H1 (cell line): ENCODE measurements around the gene KREMEN1. TPM values are rescaled to one million over a fixed set of nuclear protein-coding genes. Genes with fewer than 3 reads are reported as not detected.

Experiments used
- CTCF ChIA-PET: fragments of 300-600 bp; sonication (Branson Sonifier 250); formaldehyde crosslinking; loops from one replicate; lab custom pipeline; 2021; ENCODE audit not compliant: partially characterized antibody; lab: Charles Lee
- POLR2A ChIA-PET: fragments of 300-600 bp; sonication (Branson Sonifier 250); formaldehyde crosslinking; loops from one replicate; lab custom pipeline; 2021; ENCODE audit warnings: inconsistent platforms; ENCODE audit not compliant: partially characterized antibody; lab: Charles Lee
- DNase-seq, 2 experiments: peaks; one replicate each; pipeline versions ENCODE4 v3.0.0 to v3.0.0-alpha.2; 2010 to 2022; ENCODE audit warnings: low spot score in 2 of 2, low read depth in 1 of 2, mixed read lengths in 1 of 2
- FAIRE-seq: peaks from 2 replicates; lab custom pipeline; 2011; peaks lifted over from hg19 to GRCh38; lab: Jason Lieb, UNC
- H2AFZ ChIP-seq: 2 replicates; pipeline ENCODE4 v1.8.1; 2012; ENCODE audit warnings: low read length, inconsistent platforms
- H2AK5ac ChIP-seq: 2 replicates; pipeline ENCODE4 v1.6.1; 2013; ENCODE audit warnings: low read depth, low read length
- H2BK120ac ChIP-seq: replicated peaks from 2 replicates; pipeline ENCODE3; 2013; ENCODE audit warnings: low read depth, low read length, inconsistent platforms
- H2BK12ac ChIP-seq: 2 replicates; pipeline ENCODE4 v1.6.1; 2013; ENCODE audit warnings: low read depth, low read length
- H2BK15ac ChIP-seq: 2 replicates; pipeline ENCODE4 v1.6.1; 2013; ENCODE audit warnings: low read length
- H2BK20ac ChIP-seq: 2 replicates; pipeline ENCODE4 v1.6.1; 2013; ENCODE audit warnings: low read length
- H2BK5ac ChIP-seq: 2 replicates; pipeline ENCODE4 v1.6.1; 2013; ENCODE audit warnings: low read depth, low read length
- H3K14ac ChIP-seq: 2 replicates; pipeline ENCODE4 v1.6.1; 2013; ENCODE audit warnings: inconsistent platforms; ENCODE audit not compliant: insufficient read length
- H3K18ac ChIP-seq: 2 replicates; pipeline ENCODE4 v1.6.1; 2013; ENCODE audit warnings: low read length; ENCODE audit errors: extremely low read depth
- H3K23ac ChIP-seq: 2 replicates; pipeline ENCODE4 v1.6.1; 2013; ENCODE audit warnings: inconsistent platforms; ENCODE audit not compliant: insufficient read length
- H3K23me2 ChIP-seq: 2 replicates; pipeline ENCODE4 v1.6.1; 2013; ENCODE audit warnings: low read depth, low read length
- H3K27ac ChIP-seq: 2 replicates; pipeline ENCODE4 v1.6.1; 2011; ENCODE audit warnings: low read depth, low read length, inconsistent platforms
- H3K27me3 ChIP-seq, 4 experiments: replicated peaks in 1 of 4; 1 replicate in 1 of 4; 2 replicates in 3 of 4; pipeline versions ENCODE4 v1.6.1 to v1.8.1; 2011 to 2013; ENCODE audit warnings: low read length in 3 of 4, mild to moderate bottlenecking in 3 of 4, inconsistent platforms in 2 of 4, mixed read lengths in 2 of 4, moderate library complexity in 1 of 4; ENCODE audit not compliant: control insufficient read depth in 3 of 4, insufficient read depth in 3 of 4; ENCODE audit errors: extremely low read depth in 1 of 4
- H3K36me3 ChIP-seq, 4 experiments: 2 replicates each; pipeline versions ENCODE4 v1.6.1 to v1.8.1; 2011 to 2013; ENCODE audit warnings: mild to moderate bottlenecking in 4 of 4, low read length in 3 of 4, moderate library complexity in 2 of 4, control low read depth in 1 of 4, inconsistent platforms in 1 of 4; ENCODE audit not compliant: insufficient read depth in 4 of 4, control insufficient read depth in 2 of 4
- H3K4ac ChIP-seq: replicated peaks from 2 replicates; pipeline ENCODE3; 2013; ENCODE audit warnings: low read length, low read depth, mixed read lengths, inconsistent platforms; ENCODE audit not compliant: insufficient read length
- H3K4me1 ChIP-seq, 4 experiments: replicated peaks in 1 of 4; 1 replicate in 1 of 4; 2 replicates in 3 of 4; pipeline versions ENCODE4 v1.6.1 to v1.8.1; 2011 to 2013; ENCODE audit warnings: low read length in 3 of 4, inconsistent platforms in 2 of 4, mixed read lengths in 1 of 4; ENCODE audit not compliant: insufficient read depth in 4 of 4, control insufficient read depth in 3 of 4
- H3K4me2 ChIP-seq, 2 experiments: 2 replicates each; pipeline versions ENCODE4 v1.6.1 to v1.8.1; 2011 to 2013; ENCODE audit warnings: low read depth in 2 of 2, low read length in 2 of 2, control low read depth in 1 of 2, inconsistent platforms in 1 of 2, mild to moderate bottlenecking in 1 of 2; ENCODE audit not compliant: insufficient read depth in 1 of 2
- H3K4me3 ChIP-seq, 4 experiments: fragments of 200-600, 300-600 bp in 1 of 4; sonication (generic), shearing (Covaris generic), sonication (Bioruptor Twin) in 1 of 4; 2 replicates each; pipeline versions ENCODE4 v1.5.1 to v1.8.1; 2011 to 2016; ENCODE audit warnings: low read length in 4 of 4, low read depth in 3 of 4, control low read depth in 2 of 4, inconsistent platforms in 2 of 4, mild to moderate bottlenecking in 2 of 4, mixed read lengths in 1 of 4, moderate library complexity in 1 of 4; ENCODE audit not compliant: insufficient read depth in 2 of 4; ENCODE audit errors: extremely low read depth in 1 of 4
- H3K56ac ChIP-seq: replicated peaks from 2 replicates; pipeline ENCODE3; 2013; ENCODE audit warnings: low read depth, mild to moderate bottlenecking, mixed read lengths, low read length, inconsistent platforms; ENCODE audit not compliant: insufficient read length
- H3K79me1 ChIP-seq: 2 replicates; pipeline ENCODE4 v1.6.1; 2013; ENCODE audit warnings: low read depth, low read length, control low read depth
- H3K79me2 ChIP-seq, 2 experiments: 2 replicates each; pipeline versions ENCODE4 v1.6.1 to v1.8.1; 2012 to 2013; ENCODE audit warnings: low read length in 2 of 2, mild to moderate bottlenecking in 2 of 2, inconsistent platforms in 1 of 2; ENCODE audit not compliant: insufficient read depth in 2 of 2, control insufficient read depth in 1 of 2
- H3K9ac ChIP-seq, 4 experiments: replicated peaks in 1 of 4; 1 replicate in 1 of 4; 2 replicates in 3 of 4; pipeline versions ENCODE4 v1.6.1 to v1.8.1; 2011 to 2013; ENCODE audit warnings: low read depth in 3 of 4, low read length in 3 of 4, control low read depth in 2 of 4, mild to moderate bottlenecking in 2 of 4, moderate library complexity in 2 of 4, inconsistent platforms in 1 of 4; ENCODE audit errors: extremely low read depth in 1 of 4
- H3K9me3 ChIP-seq, 2 experiments: 2 replicates each; pipeline versions ENCODE4 v1.6.1 to v1.8.1; 2012 to 2013; ENCODE audit warnings: mild to moderate bottlenecking in 2 of 2, moderate library complexity in 2 of 2, control low read depth in 1 of 2, inconsistent platforms in 1 of 2, low read depth in 1 of 2, low read length in 1 of 2, mixed read lengths in 1 of 2; ENCODE audit not compliant: insufficient read depth in 2 of 2
- H4K20me1 ChIP-seq, 2 experiments: replicated peaks in 1 of 2; 2 replicates each; pipeline versions ENCODE3 to v1.8.1; 2011 to 2013; ENCODE audit warnings: inconsistent platforms in 2 of 2, low read length in 2 of 2, mild to moderate bottlenecking in 1 of 2; ENCODE audit not compliant: insufficient read depth in 2 of 2, control insufficient read depth in 1 of 2
- H4K5ac ChIP-seq: 2 replicates; pipeline ENCODE4 v1.6.1; 2013; ENCODE audit warnings: low read length, low read depth, mixed read lengths, inconsistent platforms; ENCODE audit not compliant: insufficient read length
- H4K8ac ChIP-seq: 2 replicates; pipeline ENCODE4 v1.8.0; 2013; ENCODE audit warnings: mild to moderate bottlenecking, moderate library complexity, low read length, inconsistent platforms; ENCODE audit not compliant: insufficient read depth; ENCODE audit errors: extremely low read depth
- H4K91ac ChIP-seq: replicated peaks from 2 replicates; pipeline ENCODE3; 2013; ENCODE audit warnings: low read length, mixed read lengths, inconsistent platforms; ENCODE audit not compliant: insufficient read length
- ASH2L ChIP-seq: fragments of 200-600, 300-600 bp; sonication (generic); IDR thresholded peaks from one replicate; pipeline ENCODE4 v1.7.1; 2017; ENCODE audit warnings: low read length
- BCL11A ChIP-seq, 2 experiments: IDR thresholded peaks; one replicate each; pipeline ENCODE4 v1.6.1; 2011; ENCODE audit warnings: low read depth in 2 of 2, low read length in 2 of 2, mild to moderate bottlenecking in 2 of 2
- CHD2 ChIP-seq: IDR thresholded peaks from 2 replicates; pipeline ENCODE4 v1.6.1; 2012; ENCODE audit warnings: low read length, improper control_type of control experiment
- CREB1 ChIP-seq: IDR thresholded peaks from 2 replicates; pipeline ENCODE4 v1.6.1; 2012; ENCODE audit warnings: inconsistent platforms
- GTF2F1 ChIP-seq: IDR thresholded peaks from 2 replicates; pipeline ENCODE4 v1.6.1; 2012; ENCODE audit warnings: low read depth, low read length, improper control_type of control experiment, borderline replicate concordance
- NRF1 ChIP-seq: IDR thresholded peaks from 2 replicates; pipeline ENCODE4 v1.6.1; 2011; ENCODE audit warnings: mild to moderate bottlenecking, low read depth, low read length, improper control_type of control experiment
- SUZ12 ChIP-seq: fragments of 200-600 bp; sonication (generic); IDR thresholded peaks from 2 replicates; pipeline ENCODE4 v1.6.1; 2012; ENCODE audit warnings: mild to moderate bottlenecking, inconsistent platforms, low read length, moderate library complexity, mixed read lengths
- TAF7 ChIP-seq: optimal IDR thresholded peaks from 2 replicates; pipeline ENCODE3; 2011; ENCODE audit warnings: low read depth, mild to moderate bottlenecking, inconsistent platforms, low read length, moderate library complexity, borderline replicate concordance
- TCF12 ChIP-seq: IDR thresholded peaks from 2 replicates; pipeline ENCODE4 v1.6.1; 2011; ENCODE audit warnings: low read depth, mild to moderate bottlenecking, low read length
- USF2 ChIP-seq: IDR thresholded peaks from 2 replicates; pipeline ENCODE4 v1.6.1; 2011; ENCODE audit warnings: low read length, improper control_type of control experiment
- WGBS, 2 experiments: shearing (Covaris generic) in 1 of 2; methylation state at CpG; one replicate each; pipeline versions ENCODE4 v1.1.6 to v1.1.7; 2013 to 2015; ENCODE audit warnings: low lambda C conversion rate in 2 of 2, mixed read lengths in 2 of 2, inconsistent platforms in 1 of 2, low coverage in 1 of 2, missing lambda C conversion rate in 1 of 2; ENCODE audit not compliant: insufficient replicate concordance in 2 of 2, insufficient coverage in 1 of 2, insufficient read length in 1 of 2; ENCODE audit errors: extremely low coverage in 1 of 2, missing lambda C conversion rate in 1 of 2; 5-methylcytosine and 5-hydroxymethylcytosine counted together
- polyA plus RNA-seq, 7 experiments: library from polyadenylated mRNA; depleted of rRNA in 3 of 7; stranded (reverse) in 5 of 7; unstranded in 2 of 7; fragments of >200 nt in 5 of 7; fragments of 200-250 nt in 2 of 7; gene quantifications; 1 replicate in 5 of 7; 2 replicates in 1 of 7; 4 replicates in 1 of 7; pipeline versions ENCODE4 v1.2.1 to v1.2.3, GENCODE V29; 2011 to 2013; ENCODE audit warnings: missing spikeins in 2 of 7, mixed read lengths in 2 of 7
- total RNA-seq: library from RNA; stranded (reverse); fragmentation: NEBNext Ultra II Directional; extraction: Animal tissue kit (Norgen Biotek cat#: 25700); gene quantifications from 2 replicates; pipeline ENCODE4 v1.2.1, GENCODE V29; 2021
- TF ChIP-seq, protein P1 (sequence below), 3 experiments: IDR thresholded peaks; 1 replicate in 2 of 3; 2 replicates in 1 of 3; pipeline versions ENCODE4 v1.5.1 to v1.6.1; 2011; ENCODE audit warnings: low read length in 3 of 3, mild to moderate bottlenecking in 3 of 3, inconsistent platforms in 2 of 3, low read depth in 1 of 3, moderate library complexity in 1 of 3; ENCODE audit not compliant: insufficient read depth in 1 of 3; ENCODE audit errors: control extremely low read depth in 1 of 3

KREMEN1 gene
- total and polyA plus RNA-seq, 2 of the 8 experiments (the other 6 are each of a cell fraction or from before 2014, with no cell fraction given): 2.1 to 3.2 TPM

GRCh38 chr22:29166180-29166579, 93.3 kb downstream of the KREMEN1 start:
- no peaks in the 10 kb centered on the region for H3K23me2 ChIP-seq
- no peak overlapping the region for H3K23ac ChIP-seq
- no peak overlapping the region for H3K9ac ChIP-seq
- H4K5ac ChIP-seq: no peak overlapping the region
- H3K36me3 ChIP-seq: no peaks in the 10 kb centered on the region
- no peak overlapping the region for H2AFZ ChIP-seq
- H3K4ac ChIP-seq: no peak overlapping the region
- no peaks in the 10 kb centered on the region for H3K4me1 ChIP-seq
- no peak overlapping the region for H4K91ac ChIP-seq
- no peak overlapping the region for H4K8ac ChIP-seq
- H2BK120ac ChIP-seq: no peak overlapping the region
- no peak overlapping the region for H3K4me3 ChIP-seq
- CTCF ChIA-PET: interaction anchor here (3.3 kb wide), 1 partner anchor 11 kb away, joined by 19 read pairs; no protein-coding TSS in a partner anchor
- H2BK20ac ChIP-seq: no peak overlapping the region
- DNase-seq (no peak), FAIRE-seq (no peak)
- no peaks in the 10 kb centered on the region for H3K79me1 ChIP-seq
- peak overlapping the region; percentile 81; the same call in 1 of the 2 replicates for H2BK15ac ChIP-seq
- no peak overlapping the region for H3K18ac ChIP-seq
- H3K56ac ChIP-seq: no peak overlapping the region
- no peak overlapping the region for H2BK12ac ChIP-seq
- H2BK5ac ChIP-seq: no peak overlapping the region
- 0 out of 2 replicates have a peak overlapping the region, but pooled peaks have one; percentile 65 for H2AK5ac ChIP-seq
- peaks cover 0 to 1% of the 10 kb centered on the region in 2 experiments for H4K20me1 ChIP-seq
- H3K14ac ChIP-seq: no peak overlapping the region
- no peaks in the 10 kb centered on the region for H3K9me3 ChIP-seq
- POLR2A ChIA-PET: interaction anchor here (1.5 kb wide), 1 partner anchor 111 kb away, joined by 3 read pairs; no protein-coding TSS in a partner anchor
- no peak overlapping the region for H3K27ac ChIP-seq
- no peaks in the 10 kb centered on the region for H3K27me3 ChIP-seq
- 93% methylated on average over 6 of the region's 6 CpGs; no CpG with 5 or more reads in 1 of the 2 experiments for WGBS, 2 experiments
- H3K4me2 ChIP-seq: no peak overlapping the region
- no peaks in the 10 kb centered on the region for H3K79me2 ChIP-seq
- no peak for TF ChIP-seq NRF1
- no peak for TF ChIP-seq USF2
- TF ChIP-seq TAF7: no peak
- no peak for TF ChIP-seq GTF2F1
- TF ChIP-seq BCL11A (IDR thresholded peaks at IDR 0.05; ENCODE audit: low read depth in 2 of 2, low read length in 2 of 2): no peak
- no peak for TF ChIP-seq CHD2
- TF ChIP-seq ASH2L: no peak
- TF ChIP-seq SUZ12: no peak
- TF ChIP-seq TCF12: no peak
- TF ChIP-seq, protein P1, sequence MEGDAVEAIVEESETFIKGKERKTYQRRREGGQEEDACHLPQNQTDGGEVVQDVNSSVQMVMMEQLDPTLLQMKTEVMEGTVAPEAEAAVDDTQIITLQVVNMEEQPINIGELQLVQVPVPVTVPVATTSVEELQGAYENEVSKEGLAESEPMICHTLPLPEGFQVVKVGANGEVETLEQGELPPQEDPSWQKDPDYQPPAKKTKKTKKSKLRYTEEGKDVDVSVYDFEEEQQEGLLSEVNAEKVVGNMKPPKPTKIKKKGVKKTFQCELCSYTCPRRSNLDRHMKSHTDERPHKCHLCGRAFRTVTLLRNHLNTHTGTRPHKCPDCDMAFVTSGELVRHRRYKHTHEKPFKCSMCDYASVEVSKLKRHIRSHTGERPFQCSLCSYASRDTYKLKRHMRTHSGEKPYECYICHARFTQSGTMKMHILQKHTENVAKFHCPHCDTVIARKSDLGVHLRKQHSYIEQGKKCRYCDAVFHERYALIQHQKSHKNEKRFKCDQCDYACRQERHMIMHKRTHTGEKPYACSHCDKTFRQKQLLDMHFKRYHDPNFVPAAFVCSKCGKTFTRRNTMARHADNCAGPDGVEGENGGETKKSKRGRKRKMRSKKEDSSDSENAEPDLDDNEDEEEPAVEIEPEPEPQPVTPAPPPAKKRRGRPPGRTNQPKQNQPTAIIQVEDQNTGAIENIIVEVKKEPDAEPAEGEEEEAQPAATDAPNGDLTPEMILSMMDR (IDR thresholded peaks at IDR 0.05; ENCODE audit: control extremely low read depth in 1 of 3, insufficient read depth in 1 of 3, low read depth in 1 of 3, low read length in 3 of 3): no peak
- no peak for TF ChIP-seq CREB1
